GM21619 (cell line): Measurements from ENCODE around the gene SLC34A1.

ENCODE experiments used
- ATAC-seq: cut with Tn5 transposase; IDR thresholded peaks from one replicate; pipeline ENCODE4 v1.9.1; 2021; ENCODE audit not compliant: unreplicated experiment

Gene SLC34A1

GRCh38 chr5:177430140-177430951, 46.1 kb downstream of the SLC34A1 start:
- ATAC-seq = no peak

GRCh38 chr5:177430972-177431316, 46.7 kb downstream of the SLC34A1 start:
- no peak for ATAC-seq

- ATAC-seq = peak; percentile 41
Observed at GRCh38 chr5:177431317-177432142, 47.3 kb downstream of the SLC34A1 start.

GRCh38 chr5:177432143-177432838, 48.1 kb downstream of the SLC34A1 start:
- no peak for ATAC-seq

GRCh38 chr5:177432839-177433657, 48.8 kb downstream of the SLC34A1 start:
- ATAC-seq = no peak

- no peak for ATAC-seq
Observed at GRCh38 chr5:177433658-177434217, 49.5 kb downstream of the SLC34A1 start.

- no peak for ATAC-seq
Observed at GRCh38 chr5:177434437-177434836, 50.2 kb downstream of the SLC34A1 start.

GRCh38 chr5:177434942-177435738, 50.9 kb downstream of the SLC34A1 start:
- ATAC-seq = no peak

GRCh38 chr5:177435847-177436536, 51.8 kb downstream of the SLC34A1 start:
- ATAC-seq = no peak

- no peak for ATAC-seq
Observed at GRCh38 chr5:177437623-177438022, 53.4 kb downstream of the SLC34A1 start.

GRCh38 chr5:177438468-177438867, 54.2 kb downstream of the SLC34A1 start:
- no peak for ATAC-seq

GRCh38 chr5:177439518-177440053, 55.4 kb downstream of the SLC34A1 start:
- ATAC-seq = no peak

- ATAC-seq = no peak
Observed at GRCh38 chr5:177440211-177440989, 56.2 kb downstream of the SLC34A1 start.

- no peak for ATAC-seq
Observed at GRCh38 chr5:177440990-177441780, 57.0 kb downstream of the SLC34A1 start.

- no peak for ATAC-seq
Observed at GRCh38 chr5:177442066-177442826, 58.0 kb downstream of the SLC34A1 start.
